HCT116 (cell line): ENCODE data around the gene CLTC. TPM values are rescaled to one million over a fixed set of nuclear protein-coding genes. Genes with fewer than 3 reads are reported as not detected.
A peak's percentile ranks its signal among the peaks of the same experiment; 100 is the strongest.

Source experiments
- ATAC-seq: fragments of 200-7000 bp; cut with Tn5 transposase; 2 replicates; pipeline ENCODE4 v1.9.1; 2020; ENCODE audit warnings: mild to moderate bottlenecking, moderate library complexity
- BruUV-seq: library from RNA; stranded (reverse); fragments of 400-500 nt; replicated peaks from 2 replicates; lab custom pipeline; 2021; lab: Mats Ljungman, UMichigan
- CTCF ChIA-PET: fragments of 300-600 bp; sonication (Branson Sonifier 250); formaldehyde crosslinking; loops from one replicate; lab custom pipeline; 2021; ENCODE audit warnings: antibody characterized with exemption; lab: Charles Lee
- POLR2A ChIA-PET: fragments of 300-600, 350-600 bp; sonication (Branson Sonifier 250); formaldehyde crosslinking; loops from one replicate; lab custom pipeline; 2021; ENCODE audit warnings: antibody characterized with exemption; lab: Charles Lee
- RAD21 ChIA-PET, 2 experiments: fragments of 300-600 bp; sonication (Branson Sonifier 250); formaldehyde crosslinking; loops; one replicate each; lab custom pipeline; 2023; ENCODE audit warnings: low total read pairs in 2 of 2; ENCODE audit not compliant: uncharacterized antibody in 2 of 2, unreplicated experiment in 2 of 2, low non-redundant PET in 1 of 2; lab: Charles Lee
- DNase-seq: peaks from one replicate; pipeline ENCODE4 v3.0.0-alpha.2; 2010; ENCODE audit warnings: low read depth, low spot score
- H2AFZ ChIP-seq: fragments of 200-600 bp; shearing (Covaris generic), sonication (generic); 2 replicates; pipeline ENCODE4 v1.6.1; 2017; ENCODE audit warnings: low read depth, mixed run types, mixed read lengths, antibody characterized with exemption, low read length; ENCODE audit not compliant: poor library complexity, severe bottlenecking
- H3K27ac ChIP-seq: 2 replicates; pipeline ENCODE4 v1.5.1; 2012; ENCODE audit warnings: low read depth, low read length
- H3K27me3 ChIP-seq: fragments of 200-600 bp; sonication (generic); 2 replicates; pipeline ENCODE4 v1.6.1; 2016; ENCODE audit warnings: mixed run types, low read length, mixed read lengths; ENCODE audit not compliant: insufficient read depth
- H3K36me3 ChIP-seq, 2 experiments: fragments of 200-500 bp in 1 of 2; fragments of 200-600 bp in 1 of 2; sonication (Bioruptor generic) in 1 of 2; sonication (generic) in 1 of 2; 2 replicates each; pipeline versions ENCODE4 v1.5.1 to v1.6.1; 2014 to 2016; ENCODE audit warnings: low read length in 2 of 2, inconsistent platforms in 1 of 2, mixed read lengths in 1 of 2, mixed run types in 1 of 2; ENCODE audit not compliant: insufficient read depth in 2 of 2, control insufficient read depth in 1 of 2
- H3K4me1 ChIP-seq, 2 experiments: fragments of 200-600 bp in 1 of 2; sonication (generic) in 1 of 2; 2 replicates each; pipeline versions ENCODE4 v1.5.1 to v1.6.1; 2012 to 2017; ENCODE audit warnings: low read length in 2 of 2, inconsistent platforms in 1 of 2, mild to moderate bottlenecking in 1 of 2, mixed read lengths in 1 of 2, mixed run types in 1 of 2, moderate library complexity in 1 of 2; ENCODE audit not compliant: insufficient read depth in 2 of 2, control insufficient read depth in 1 of 2
- H3K4me2 ChIP-seq: fragments of 200-600 bp; sonication (generic); 2 replicates; pipeline ENCODE4 v1.6.1; 2017; ENCODE audit warnings: mixed run types, low read length, mixed read lengths
- H3K4me3 ChIP-seq, 2 experiments: fragments of 200-600 bp in 1 of 2; sonication (generic) in 1 of 2; replicated peaks in 1 of 2; 2 replicates each; pipeline ENCODE4 v1.5.1; 2011 to 2016; ENCODE audit warnings: low read length in 2 of 2, control low read depth in 1 of 2, low read depth in 1 of 2, mild to moderate bottlenecking in 1 of 2, mixed read lengths in 1 of 2, mixed run types in 1 of 2
- H3K79me2 ChIP-seq: fragments of 200-600 bp; sonication (generic); 2 replicates; pipeline ENCODE4 v1.6.1; 2017; ENCODE audit warnings: mild to moderate bottlenecking, mixed run types, low read length, moderate library complexity, mixed read lengths; ENCODE audit not compliant: insufficient read depth
- H3K9ac ChIP-seq: fragments of 200-600 bp; sonication (generic); 2 replicates; pipeline ENCODE4 v1.6.1; 2016; ENCODE audit warnings: low read length, mixed read lengths
- H3K9me2 ChIP-seq: fragments of 200-600 bp; sonication (generic), shearing (Covaris generic); 2 replicates; pipeline ENCODE4 v1.6.1; 2017; ENCODE audit warnings: mixed run types, mild to moderate bottlenecking, moderate library complexity; ENCODE audit not compliant: insufficient read depth
- H3K9me3 ChIP-seq, 2 experiments: fragments of 200-500 bp in 1 of 2; fragments of 200-600 bp in 1 of 2; sonication (Bioruptor generic) in 1 of 2; sonication (generic) in 1 of 2; 2 replicates each; pipeline ENCODE4 v1.6.1; 2014 to 2017; ENCODE audit warnings: low read length in 2 of 2, mixed read lengths in 2 of 2, inconsistent platforms in 1 of 2, low read depth in 1 of 2, mild to moderate bottlenecking in 1 of 2, mixed run types in 1 of 2, moderate library complexity in 1 of 2; ENCODE audit not compliant: control insufficient read depth in 1 of 2, insufficient read depth in 1 of 2
- H4K20me1 ChIP-seq: fragments of 200-600 bp; sonication (generic), shearing (Covaris generic); 2 replicates; pipeline ENCODE4 v1.6.1; 2017; ENCODE audit warnings: mixed run types, mild to moderate bottlenecking, moderate library complexity; ENCODE audit not compliant: insufficient read depth
- CTCF ChIP-seq, 3 experiments: fragments of 200-600 bp in 1 of 3; sonication (generic) in 1 of 3; IDR thresholded peaks in 2 of 3; conservative IDR thresholded peaks in 1 of 3; 2 replicates each; pipeline ENCODE4 v1.5.1; 2012 to 2017; ENCODE audit warnings: low read depth in 2 of 3, low read length in 2 of 3, antibody characterized with exemption in 1 of 3, borderline replicate concordance in 1 of 3, control low read depth in 1 of 3, mild to moderate bottlenecking in 1 of 3, mixed read lengths in 1 of 3, mixed run types in 1 of 3, moderate library complexity in 1 of 3; ENCODE audit not compliant: insufficient read depth in 1 of 3
- JUND ChIP-seq: IDR thresholded peaks from 2 replicates; pipeline ENCODE4 v1.6.1; 2012
- intact Hi-C: fragments of 100-400 bp; cut with micrococcal nuclease; formaldehyde crosslinking; loops from 2 replicates; pipeline ENCODE4 v1.10.0; 2022
- total RNA-seq: library from RNA; stranded (reverse); gene quantifications from one replicate; pipeline ENCODE4 v1.2.1, GENCODE V29; 2021; ENCODE audit not compliant: unreplicated experiment
- TF ChIP-seq, protein P1 (sequence below): IDR thresholded peaks from 2 replicates; pipeline ENCODE4 v1.6.1; 2012; ENCODE audit warnings: low read depth
- TF ChIP-seq, protein P2 (sequence below): IDR thresholded peaks from 2 replicates; pipeline ENCODE4 v1.6.1; 2011; ENCODE audit warnings: mild to moderate bottlenecking, low read length, moderate library complexity; ENCODE audit not compliant: insufficient replicate concordance; ENCODE audit errors: extremely low read depth

Gene CLTC
- total RNA-seq, 1 experiment from 2014 or later = 351 TPM

DNA sequence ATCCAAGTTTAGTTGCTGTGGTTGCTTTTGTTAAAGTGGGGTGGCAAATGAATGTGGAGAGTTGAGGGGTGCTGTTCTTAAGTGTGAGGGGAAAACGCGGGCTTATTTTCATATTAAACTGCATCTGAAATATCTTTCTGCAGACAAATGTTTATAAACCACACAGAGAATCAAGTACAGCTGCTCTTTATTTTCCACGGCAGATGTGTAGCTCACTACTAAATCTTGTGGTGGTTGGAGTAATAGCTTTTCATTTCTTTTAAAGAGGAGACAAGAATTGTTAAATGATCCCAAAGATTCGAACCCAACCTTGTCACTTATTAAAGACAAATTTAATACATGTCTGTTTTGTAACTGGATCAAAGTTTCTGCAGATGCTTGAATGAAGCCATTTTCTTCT is 2.1 kb downstream of the CLTC start:
- no peak for ATAC-seq
- Histone ChIP-seq H3K9ac (no peak overlapping the region), H2AFZ (no peak overlapping the region), H3K4me1 (peaks cover 19 to 32% of the 10 kb centered on the region in 2 experiments), H3K27ac (no peak overlapping the region), H3K4me2 (peak overlapping the region; percentile 82; the same call in 1 of the 2 replicates), H3K9me3 (no peaks in the 10 kb centered on the region), H4K20me1 (peaks cover 49% of the 10 kb centered on the region; the same call in 1 of the 2 replicates), H3K79me2 (peaks cover 86% of the 10 kb centered on the region), H3K27me3 (no peaks in the 10 kb centered on the region), H3K4me3 (peak overlapping the region in 1 of 2 experiments; percentile 95; a peak in 1 of 4 replicates), H3K36me3 (peaks cover 8 to 10% of the 10 kb centered on the region in 2 experiments; a peak in 2 of 4 replicates), H3K9me2 (no peaks in the 10 kb centered on the region)
- no peak for DNase-seq
- no TSS peak for BruUV-seq
- TF ChIP-seq, protein P1, sequence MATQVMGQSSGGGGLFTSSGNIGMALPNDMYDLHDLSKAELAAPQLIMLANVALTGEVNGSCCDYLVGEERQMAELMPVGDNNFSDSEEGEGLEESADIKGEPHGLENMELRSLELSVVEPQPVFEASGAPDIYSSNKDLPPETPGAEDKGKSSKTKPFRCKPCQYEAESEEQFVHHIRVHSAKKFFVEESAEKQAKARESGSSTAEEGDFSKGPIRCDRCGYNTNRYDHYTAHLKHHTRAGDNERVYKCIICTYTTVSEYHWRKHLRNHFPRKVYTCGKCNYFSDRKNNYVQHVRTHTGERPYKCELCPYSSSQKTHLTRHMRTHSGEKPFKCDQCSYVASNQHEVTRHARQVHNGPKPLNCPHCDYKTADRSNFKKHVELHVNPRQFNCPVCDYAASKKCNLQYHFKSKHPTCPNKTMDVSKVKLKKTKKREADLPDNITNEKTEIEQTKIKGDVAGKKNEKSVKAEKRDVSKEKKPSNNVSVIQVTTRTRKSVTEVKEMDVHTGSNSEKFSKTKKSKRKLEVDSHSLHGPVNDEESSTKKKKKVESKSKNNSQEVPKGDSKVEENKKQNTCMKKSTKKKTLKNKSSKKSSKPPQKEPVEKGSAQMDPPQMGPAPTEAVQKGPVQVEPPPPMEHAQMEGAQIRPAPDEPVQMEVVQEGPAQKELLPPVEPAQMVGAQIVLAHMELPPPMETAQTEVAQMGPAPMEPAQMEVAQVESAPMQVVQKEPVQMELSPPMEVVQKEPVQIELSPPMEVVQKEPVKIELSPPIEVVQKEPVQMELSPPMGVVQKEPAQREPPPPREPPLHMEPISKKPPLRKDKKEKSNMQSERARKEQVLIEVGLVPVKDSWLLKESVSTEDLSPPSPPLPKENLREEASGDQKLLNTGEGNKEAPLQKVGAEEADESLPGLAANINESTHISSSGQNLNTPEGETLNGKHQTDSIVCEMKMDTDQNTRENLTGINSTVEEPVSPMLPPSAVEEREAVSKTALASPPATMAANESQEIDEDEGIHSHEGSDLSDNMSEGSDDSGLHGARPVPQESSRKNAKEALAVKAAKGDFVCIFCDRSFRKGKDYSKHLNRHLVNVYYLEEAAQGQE = no peak
- TF ChIP-seq JUND (no peak), CTCF (IDR thresholded peaks at IDR 0.05 in 2 of 3, conservative IDR thresholded peaks at IDR 0.05 in 1 of 3; ENCODE audit: borderline replicate concordance in 1 of 3, insufficient read depth in 1 of 3, low read depth in 2 of 3, low read length in 2 of 3) (no peak)
- TF ChIP-seq, protein P2, sequence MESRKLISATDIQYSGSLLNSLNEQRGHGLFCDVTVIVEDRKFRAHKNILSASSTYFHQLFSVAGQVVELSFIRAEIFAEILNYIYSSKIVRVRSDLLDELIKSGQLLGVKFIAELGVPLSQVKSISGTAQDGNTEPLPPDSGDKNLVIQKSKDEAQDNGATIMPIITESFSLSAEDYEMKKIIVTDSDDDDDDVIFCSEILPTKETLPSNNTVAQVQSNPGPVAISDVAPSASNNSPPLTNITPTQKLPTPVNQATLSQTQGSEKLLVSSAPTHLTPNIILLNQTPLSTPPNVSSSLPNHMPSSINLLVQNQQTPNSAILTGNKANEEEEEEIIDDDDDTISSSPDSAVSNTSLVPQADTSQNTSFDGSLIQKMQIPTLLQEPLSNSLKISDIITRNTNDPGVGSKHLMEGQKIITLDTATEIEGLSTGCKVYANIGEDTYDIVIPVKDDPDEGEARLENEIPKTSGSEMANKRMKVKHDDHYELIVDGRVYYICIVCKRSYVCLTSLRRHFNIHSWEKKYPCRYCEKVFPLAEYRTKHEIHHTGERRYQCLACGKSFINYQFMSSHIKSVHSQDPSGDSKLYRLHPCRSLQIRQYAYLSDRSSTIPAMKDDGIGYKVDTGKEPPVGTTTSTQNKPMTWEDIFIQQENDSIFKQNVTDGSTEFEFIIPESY = no peak
- ChIA-PET RAD21 (no interaction called here), POLR2A (no interaction called here), CTCF (no interaction called here)
- intact Hi-C loops = no loop called here
